Mucosa of descending colon (tissue), 3 donors: Measurements from ENCODE around the gene CASZ1. TPM values are rescaled to one million over a fixed set of nuclear protein-coding genes. Genes with fewer than 3 reads are reported as not detected.

Source experiments
- ATAC-seq: fragments of 200-7000 bp; cut with Tn5 transposase; one replicate; pipeline ENCODE4 v1.9.1; 2020; ENCODE audit warnings: mild to moderate bottlenecking, moderate library complexity
- DNase-seq, 3 donors: peaks; one replicate each; pipeline ENCODE4 v3.0.0-alpha.2; 2020
- H3K36me3 ChIP-seq: fragments of 200-600 bp; one replicate; pipeline ENCODE4 v1.8.0; 2021; ENCODE audit warnings: low read depth, mild to moderate bottlenecking
- H3K4me1 ChIP-seq: fragments of 200-600 bp; one replicate; pipeline ENCODE4 v1.8.0; 2021; ENCODE audit warnings: low read depth, mild to moderate bottlenecking
- H3K4me3 ChIP-seq: fragments of 200-600 bp; one replicate; pipeline ENCODE4 v1.8.0; 2021; ENCODE audit warnings: mild to moderate bottlenecking
- H3K9me3 ChIP-seq: fragments of 200-600 bp; one replicate; pipeline ENCODE4 v1.8.0; 2021; ENCODE audit warnings: mild to moderate bottlenecking
- intact Hi-C, 2 donors: fragments of 100-400 bp; cut with DNase I in 1 of 2; cut with micrococcal nuclease in 1 of 2; formaldehyde crosslinking; loops; one replicate each; pipeline versions ENCODE4 v1.11.0 to v1.11.1; 2022; cut with DNase I, micrococcal nuclease
- total RNA-seq, 3 donors: library from RNA; stranded (reverse); fragmentation: NEBNext Ultra II Directional in 2 of 3; extraction: Animal tissue kit (Norgen Biotek cat#: 25700) in 2 of 3; gene quantifications; one replicate each; pipeline versions ENCODE4 v1.2.1 to v1.2.4, GENCODE V29; 2021 to 2023
- TF ChIP-seq, protein P1 (sequence below): fragments of 200-600 bp; IDR thresholded peaks from one replicate; pipeline ENCODE4 v1.8.0; 2022; ENCODE audit warnings: antibody characterized with exemption, mild to moderate bottlenecking
- donor health status: DM: no; HTN: no; CAD: no; lungs with moderate emphysema.
- donor health status: DM: no; HTN: no; CAD: no.
- donor health status: DM: no; HTN: yes; CAD: no.

The CASZ1 gene
- total RNA-seq, 3 donors from 2014 or later = 66.5 to 110 (median 84.5) TPM

DNA sequence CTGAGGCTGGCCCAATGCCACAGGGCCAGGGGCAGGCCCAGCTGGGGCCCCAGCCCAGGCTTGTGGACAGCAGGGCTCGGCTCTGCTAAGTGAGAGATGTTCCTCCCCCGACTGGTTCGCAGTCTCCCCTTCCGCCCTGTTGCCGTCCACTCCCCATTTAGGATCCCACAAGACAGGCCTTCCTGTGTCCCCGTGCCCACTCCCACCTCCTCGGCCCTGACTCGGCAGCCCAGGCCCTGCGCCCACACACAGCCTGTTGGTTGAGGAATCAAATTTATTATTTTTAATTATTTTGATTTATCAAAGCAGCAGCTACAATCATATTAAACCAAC is 78.4 kb downstream of the CASZ1 start:
- Histone ChIP-seq H3K4me3 (no peak overlapping the region), H3K9me3 (no peaks in the 10 kb centered on the region), H3K36me3 (no peaks in the 10 kb centered on the region), H3K4me1 (peaks cover 10% of the 10 kb centered on the region)
- intact Hi-C loops = no loop called here
- DNase-seq (peak in 1 of 3 donors; percentile 34), ATAC-seq (no peak)
- TF ChIP-seq, protein P1, sequence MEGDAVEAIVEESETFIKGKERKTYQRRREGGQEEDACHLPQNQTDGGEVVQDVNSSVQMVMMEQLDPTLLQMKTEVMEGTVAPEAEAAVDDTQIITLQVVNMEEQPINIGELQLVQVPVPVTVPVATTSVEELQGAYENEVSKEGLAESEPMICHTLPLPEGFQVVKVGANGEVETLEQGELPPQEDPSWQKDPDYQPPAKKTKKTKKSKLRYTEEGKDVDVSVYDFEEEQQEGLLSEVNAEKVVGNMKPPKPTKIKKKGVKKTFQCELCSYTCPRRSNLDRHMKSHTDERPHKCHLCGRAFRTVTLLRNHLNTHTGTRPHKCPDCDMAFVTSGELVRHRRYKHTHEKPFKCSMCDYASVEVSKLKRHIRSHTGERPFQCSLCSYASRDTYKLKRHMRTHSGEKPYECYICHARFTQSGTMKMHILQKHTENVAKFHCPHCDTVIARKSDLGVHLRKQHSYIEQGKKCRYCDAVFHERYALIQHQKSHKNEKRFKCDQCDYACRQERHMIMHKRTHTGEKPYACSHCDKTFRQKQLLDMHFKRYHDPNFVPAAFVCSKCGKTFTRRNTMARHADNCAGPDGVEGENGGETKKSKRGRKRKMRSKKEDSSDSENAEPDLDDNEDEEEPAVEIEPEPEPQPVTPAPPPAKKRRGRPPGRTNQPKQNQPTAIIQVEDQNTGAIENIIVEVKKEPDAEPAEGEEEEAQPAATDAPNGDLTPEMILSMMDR = no peak

DNA sequence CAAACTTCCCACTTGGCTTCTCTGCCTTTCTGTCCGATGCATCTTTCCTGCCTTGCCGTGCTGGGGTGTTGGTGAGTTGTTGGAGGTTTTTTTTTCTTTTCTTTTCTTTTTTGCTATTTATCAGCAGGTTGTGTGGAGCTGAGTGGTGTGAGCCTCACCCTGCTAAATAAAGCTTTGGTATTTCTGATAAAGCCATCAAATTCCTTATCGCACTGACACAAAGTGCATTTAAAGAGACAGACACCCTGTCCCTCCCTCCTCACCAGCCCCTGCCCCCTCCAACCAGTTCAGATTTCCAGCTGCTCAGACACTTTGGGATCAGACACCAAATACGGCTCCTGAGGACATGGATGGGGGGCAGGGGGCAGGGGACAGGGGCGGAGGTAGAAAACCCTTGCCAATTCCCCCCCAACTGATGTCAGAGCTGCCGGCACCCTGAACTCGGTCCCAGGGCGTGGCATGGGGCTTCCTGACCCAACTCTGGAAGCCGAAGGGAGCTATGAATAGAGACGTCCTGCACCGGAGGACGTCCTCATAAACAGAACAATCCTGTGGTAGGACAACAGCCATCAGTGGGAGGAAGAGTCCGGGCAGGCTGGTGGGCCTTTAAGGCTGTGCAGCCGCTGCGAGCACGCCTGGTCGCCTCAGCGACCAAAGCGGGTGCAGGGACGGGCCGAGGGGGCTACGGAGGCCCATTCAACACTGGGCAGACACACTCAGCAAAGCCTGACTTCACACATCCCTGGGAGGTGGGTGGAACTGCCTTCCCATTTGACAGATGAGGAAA is 79.0 kb downstream of the CASZ1 start:
- no peak for DNase-seq
- peaks cover 10% of the 10 kb centered on the region for H3K4me1 ChIP-seq
- H3K4me3 ChIP-seq = no peak overlapping the region
- H3K9me3 ChIP-seq = no peaks in the 10 kb centered on the region
- peak; percentile 38 for ATAC-seq
- TF ChIP-seq, protein P1 = no peak
- intact Hi-C loops = no loop called here
- H3K36me3 ChIP-seq = no peaks in the 10 kb centered on the region

DNA sequence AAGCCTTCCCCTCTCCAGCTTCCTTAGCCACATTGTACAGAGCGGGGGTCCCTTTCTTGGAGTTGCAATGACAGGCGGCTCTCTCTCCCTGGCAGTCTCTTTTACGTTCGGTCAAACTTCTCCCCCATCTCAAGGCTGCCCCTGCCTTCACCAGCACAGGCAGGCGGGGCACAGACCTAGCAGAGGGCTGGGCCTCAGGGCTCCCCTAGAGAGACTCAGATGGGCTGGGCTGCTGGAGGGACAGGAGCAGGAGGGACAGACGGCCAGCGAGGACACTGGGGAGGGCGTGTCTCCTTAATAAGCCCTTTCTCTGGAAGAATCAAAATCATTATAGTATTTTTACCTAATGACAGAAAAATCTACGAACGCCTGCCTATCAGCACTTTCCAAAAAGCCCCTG is 79.6 kb downstream of the CASZ1 start:
- no peaks in the 10 kb centered on the region for H3K36me3 ChIP-seq
- no peak overlapping the region for H3K4me3 ChIP-seq
- intact Hi-C loops = no loop called here
- TF ChIP-seq, protein P1 = no peak
- no peaks in the 10 kb centered on the region for H3K9me3 ChIP-seq
- H3K4me1 ChIP-seq = peaks cover 10% of the 10 kb centered on the region
- no peak for DNase-seq
- peak; percentile 47 for ATAC-seq

DNA sequence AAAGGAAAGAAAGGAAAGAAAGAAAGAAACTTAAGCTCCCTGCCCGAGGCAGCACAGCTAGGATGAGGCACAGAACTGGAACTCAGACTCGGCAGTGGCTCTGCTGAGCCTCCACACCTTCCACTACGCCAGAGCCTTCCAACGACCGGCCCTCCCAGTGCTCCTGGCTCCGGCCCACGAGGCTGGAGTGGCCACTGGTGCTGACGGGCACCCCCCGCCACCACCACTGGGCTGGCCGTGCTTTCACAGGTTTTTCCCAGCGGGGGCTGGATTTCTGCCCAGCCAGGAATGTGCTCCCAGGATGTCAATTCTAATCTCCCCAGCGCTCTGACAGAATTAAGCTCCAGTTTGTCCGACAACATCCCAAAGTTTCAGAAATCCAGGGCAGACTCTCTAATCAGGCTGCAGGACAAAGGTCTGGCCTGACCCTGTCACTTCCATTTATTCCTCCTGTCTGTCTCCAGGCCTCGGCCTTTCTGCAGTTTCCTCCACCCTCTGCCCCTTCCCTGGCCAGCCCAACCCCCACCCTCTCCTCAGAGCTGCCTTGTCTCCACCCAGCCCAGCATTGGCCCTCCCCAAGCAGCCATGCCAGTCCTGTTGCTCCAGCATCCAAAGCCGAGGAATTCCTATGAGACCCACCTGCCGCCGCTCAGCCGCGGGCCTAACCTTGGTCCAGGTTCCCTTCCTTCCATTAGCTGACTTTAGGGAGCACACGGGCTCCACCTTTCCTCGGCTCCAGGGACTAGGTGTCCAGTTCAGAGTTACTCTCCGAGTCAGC is 81.9 kb downstream of the CASZ1 start:
- TF ChIP-seq, protein P1 = no peak
- intact Hi-C loops = no loop called here
- H3K4me1 ChIP-seq = peaks cover 10% of the 10 kb centered on the region
- no peak overlapping the region for H3K4me3 ChIP-seq
- ATAC-seq = no peak
- no peaks in the 10 kb centered on the region for H3K36me3 ChIP-seq
- no peaks in the 10 kb centered on the region for H3K9me3 ChIP-seq
- DNase-seq = no peak

DNA sequence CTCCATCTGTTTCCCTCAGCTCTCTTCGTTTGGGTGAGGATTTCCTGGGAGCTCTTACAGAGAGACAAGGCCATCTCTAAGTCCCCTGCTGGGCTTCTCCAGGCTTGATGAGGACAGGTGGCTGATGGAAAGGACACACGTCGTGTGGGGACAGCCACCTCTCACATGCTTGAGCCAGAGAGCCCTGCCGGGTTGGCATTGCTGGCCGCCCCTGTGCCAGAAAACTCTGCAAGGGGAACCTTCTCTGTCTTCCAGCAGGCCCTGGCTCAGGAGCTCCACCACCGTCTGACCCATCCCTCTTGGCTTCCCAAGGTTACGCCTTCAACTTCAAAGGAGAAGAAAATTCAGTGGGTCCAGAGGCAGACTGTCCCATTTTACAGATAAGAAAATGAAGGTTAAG is 82.8 kb downstream of the CASZ1 start:
- ATAC-seq (no peak), DNase-seq (no peak)
- no peaks in the 10 kb centered on the region for H3K36me3 ChIP-seq
- peaks cover 10% of the 10 kb centered on the region for H3K4me1 ChIP-seq
- intact Hi-C loops = no loop called here
- TF ChIP-seq, protein P1 = no peak
- H3K4me3 ChIP-seq = no peak overlapping the region
- no peaks in the 10 kb centered on the region for H3K9me3 ChIP-seq
